Activated CD8-positive, alpha-beta memory T cell treated with anti-CD3 and anti-CD28 coated beads, Interleukin-2, amount 50 U/mL, for 24 hours (primary cell): ENCODE data around the gene IL22RA1.

Experiments used
- DNase-seq: peaks from one replicate; pipeline ENCODE4 v3.0.0-alpha.2; 2020; ENCODE audit errors: extremely low read depth

Gene IL22RA1

DNA sequence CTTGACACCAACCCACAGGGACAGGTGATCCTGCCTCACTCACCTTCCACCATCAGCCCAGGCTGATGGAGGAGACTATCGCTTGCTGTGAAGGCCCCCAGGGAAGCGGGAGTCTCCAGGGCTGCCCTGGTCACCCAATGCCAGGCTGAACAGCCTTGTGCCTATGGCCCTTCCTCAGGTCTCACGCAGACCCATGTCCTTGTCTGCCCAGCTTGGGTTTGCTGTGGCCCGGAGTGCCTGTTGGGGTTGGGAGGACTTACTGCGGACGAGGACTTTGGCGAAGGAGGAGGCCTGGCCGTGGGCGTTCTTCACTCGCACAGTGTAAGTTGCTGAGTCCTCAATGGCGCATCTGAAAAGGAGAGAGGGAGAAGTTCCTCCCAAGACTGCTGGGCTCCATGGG is 45.3 kb downstream of the IL22RA1 start:
- DNase-seq: no peak

DNA sequence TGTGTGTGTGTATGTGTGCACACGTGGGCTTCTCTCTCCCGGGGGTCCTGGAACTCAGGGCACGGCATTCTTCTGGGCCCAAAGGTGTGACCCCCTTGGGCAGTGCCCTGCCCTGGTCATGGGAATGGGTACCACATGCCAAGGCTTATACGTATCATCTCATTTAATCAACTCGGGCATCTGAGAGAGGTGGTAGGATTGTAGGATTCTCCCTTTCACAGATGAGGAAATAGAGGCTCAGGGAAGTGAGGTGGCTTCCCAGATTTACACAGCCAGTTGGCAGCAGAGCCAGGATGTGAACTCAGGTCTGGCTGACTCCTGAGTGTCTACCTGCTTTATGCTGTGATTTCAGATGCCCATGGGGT is 46.2 kb downstream of the IL22RA1 start:
- no peak for DNase-seq

DNA sequence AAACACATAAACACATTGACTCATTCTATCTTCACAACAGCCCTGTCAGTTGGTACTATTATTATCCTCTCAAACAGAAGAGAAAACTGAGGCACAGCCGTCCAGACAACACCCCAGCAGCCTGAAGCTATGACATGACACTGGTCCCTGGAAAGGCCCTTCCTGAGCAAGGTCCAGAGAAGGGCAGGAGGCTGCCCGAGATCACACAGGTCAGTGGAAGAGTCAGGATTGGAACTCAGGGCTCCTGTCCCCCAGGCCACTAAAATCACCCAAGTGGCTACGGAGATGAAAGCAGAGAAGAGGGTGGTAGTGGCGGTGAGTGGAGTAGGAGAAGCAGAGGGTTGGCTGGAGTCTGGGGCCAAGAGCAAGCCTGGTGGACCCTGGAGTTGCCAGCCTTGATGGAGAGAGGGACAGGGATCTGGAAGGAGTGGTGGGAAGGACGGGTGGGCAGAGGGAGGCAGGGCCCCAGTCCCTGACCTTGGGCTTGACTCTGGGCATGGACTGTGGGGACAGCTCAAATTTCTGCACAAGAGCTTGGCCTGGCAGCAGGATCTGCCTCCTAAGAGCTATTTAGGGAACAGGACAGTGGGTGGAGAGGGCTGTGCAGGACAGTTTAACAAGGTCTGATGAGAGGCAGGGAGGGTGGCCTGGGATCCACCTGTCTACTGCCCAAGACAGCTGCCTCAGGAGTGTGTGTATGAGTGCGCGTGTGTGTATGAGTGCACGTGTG is 46.8 kb downstream of the IL22RA1 start:
- DNase-seq: no peak

DNA sequence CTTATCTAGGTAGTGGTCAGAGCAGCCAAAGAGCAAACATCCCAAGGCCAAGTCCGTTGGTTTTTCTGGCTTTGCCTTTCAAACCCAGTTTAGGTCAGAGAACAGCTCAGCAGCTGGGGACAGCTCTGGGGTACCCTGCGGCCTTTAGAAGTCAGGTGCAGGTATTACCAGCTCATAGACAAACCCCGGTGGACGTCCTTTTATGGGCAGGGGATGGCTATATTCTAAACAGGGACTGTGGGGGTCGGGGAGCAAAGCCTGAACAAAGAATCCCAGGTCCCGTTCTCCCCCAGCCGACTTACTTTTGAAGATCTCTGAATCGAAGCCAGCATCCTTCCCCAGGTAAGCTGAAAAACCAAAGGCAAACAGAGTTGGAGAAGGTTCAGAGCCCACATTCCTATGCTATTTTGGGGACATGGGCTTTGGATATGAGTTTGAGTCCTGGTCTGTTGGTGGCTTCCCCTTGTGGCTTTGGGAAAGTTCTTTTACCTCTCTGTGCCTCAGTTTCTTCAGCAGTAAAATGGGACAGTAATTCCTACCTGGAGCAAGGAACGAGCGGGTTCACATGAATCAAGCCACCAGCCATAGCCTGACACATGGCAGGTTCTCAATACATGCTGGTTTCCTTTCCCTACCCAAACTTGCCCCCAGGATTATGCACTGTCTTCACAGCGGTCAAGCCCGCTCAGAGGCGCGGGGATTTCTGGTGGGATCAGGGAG is 47.6 kb downstream of the IL22RA1 start:
- no peak for DNase-seq

DNA sequence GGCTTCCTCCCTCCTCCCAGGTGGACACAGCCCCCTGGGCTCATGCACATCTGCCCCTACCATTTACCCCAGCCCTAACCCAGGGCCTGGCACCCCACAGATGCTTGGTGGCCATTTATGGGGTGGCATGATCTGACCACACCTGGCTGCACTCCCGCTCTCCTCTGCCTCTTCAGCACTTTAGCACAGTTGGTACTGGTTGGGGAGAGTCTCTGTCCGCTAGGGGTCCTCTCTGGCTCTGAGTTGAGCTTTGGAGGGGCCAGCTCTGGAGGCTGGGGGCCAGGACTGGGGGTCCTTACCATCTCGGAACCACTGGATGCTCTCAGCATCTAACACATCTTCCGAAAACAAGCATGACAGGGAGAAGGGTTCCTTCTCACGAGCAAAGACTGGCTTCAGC is 48.4 kb downstream of the IL22RA1 start:
- no peak for DNase-seq

DNA sequence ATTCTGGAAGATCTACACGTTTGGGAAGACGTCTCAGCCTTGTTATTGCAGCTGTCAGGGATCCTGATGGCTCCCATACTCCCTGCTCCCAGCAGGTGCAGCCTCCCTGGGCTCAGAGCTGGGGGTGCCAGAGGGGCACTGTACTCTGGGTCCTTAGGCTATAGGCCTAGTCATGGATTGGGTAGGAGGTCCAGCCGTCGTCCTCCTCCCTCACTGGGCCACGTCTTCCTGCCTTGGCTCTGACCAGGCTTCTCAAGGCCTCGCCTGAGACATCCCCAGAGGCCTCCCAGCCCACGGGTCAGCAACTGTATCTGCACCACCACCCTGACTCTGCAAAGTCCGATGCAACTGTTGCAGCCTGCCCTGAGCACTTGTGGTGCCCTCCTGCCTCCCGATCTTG is 49.2 kb downstream of the IL22RA1 start:
- DNase-seq: no peak

DNA sequence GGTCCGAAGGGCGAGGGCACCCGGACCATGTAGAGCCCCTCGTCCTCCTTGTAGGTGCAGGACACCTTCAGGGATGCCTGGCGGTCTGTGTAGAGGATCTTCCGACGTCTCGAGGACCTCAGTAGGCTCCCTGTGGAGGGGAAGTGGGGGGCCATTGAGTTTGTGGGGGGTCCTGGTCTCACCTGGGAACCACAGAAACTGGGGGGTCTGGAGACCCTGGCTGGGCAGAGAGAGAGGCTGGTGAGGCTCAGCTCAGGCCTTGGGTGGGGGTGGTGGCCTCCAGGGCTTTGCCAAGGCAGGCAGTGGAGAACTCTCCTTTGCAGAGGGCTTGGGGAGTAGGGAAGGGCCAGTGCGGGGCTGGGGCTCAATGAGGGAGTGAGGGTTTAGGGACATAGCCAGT is 50.0 kb downstream of the IL22RA1 start:
- DNase-seq: no peak

DNA sequence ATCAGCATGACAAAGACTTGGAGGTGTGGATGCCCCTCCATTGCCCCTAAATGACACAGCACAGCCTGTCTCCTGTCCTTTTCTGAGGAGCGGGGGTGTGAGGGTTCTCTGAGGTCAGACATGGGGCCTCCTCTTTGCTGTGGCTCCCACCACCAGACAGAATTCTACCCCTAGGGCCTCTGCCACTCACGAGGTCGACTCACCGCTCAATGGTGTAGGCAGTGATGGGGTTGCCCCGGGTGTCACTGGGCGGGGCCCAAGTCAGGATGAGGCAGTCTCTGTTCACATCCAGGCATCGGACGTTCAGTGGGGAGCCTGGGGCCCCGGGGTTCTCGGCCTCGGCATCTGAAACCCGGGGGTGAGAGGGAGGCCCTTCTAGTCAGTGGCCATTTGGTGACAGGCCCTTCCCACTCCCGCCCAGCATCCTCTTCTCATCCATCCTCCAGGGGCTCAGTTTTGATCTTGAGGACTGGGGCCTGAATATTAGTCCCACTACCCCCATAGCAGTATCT is 50.9 kb downstream of the IL22RA1 start:
- no peak for DNase-seq

DNA sequence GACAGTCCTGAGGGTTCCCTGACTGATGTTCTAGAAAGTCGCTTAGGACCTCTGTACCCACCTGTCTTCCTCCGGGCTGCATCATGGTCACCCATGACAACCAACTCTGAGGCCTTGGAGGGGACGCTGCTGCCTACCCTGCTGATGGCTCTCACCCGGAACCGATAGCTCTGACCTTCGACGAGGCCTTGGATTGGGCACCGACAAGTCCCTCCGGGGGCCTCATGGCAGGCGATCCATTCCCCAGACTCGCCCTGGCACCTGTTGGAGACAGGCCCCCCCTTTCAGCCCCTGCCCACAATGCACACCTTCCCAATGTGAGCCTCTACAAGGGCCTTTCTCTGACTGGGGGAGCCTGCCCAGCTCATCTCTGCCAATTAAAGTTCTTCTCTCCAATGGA is 52.2 kb downstream of the IL22RA1 start:
- no peak for DNase-seq

DNA sequence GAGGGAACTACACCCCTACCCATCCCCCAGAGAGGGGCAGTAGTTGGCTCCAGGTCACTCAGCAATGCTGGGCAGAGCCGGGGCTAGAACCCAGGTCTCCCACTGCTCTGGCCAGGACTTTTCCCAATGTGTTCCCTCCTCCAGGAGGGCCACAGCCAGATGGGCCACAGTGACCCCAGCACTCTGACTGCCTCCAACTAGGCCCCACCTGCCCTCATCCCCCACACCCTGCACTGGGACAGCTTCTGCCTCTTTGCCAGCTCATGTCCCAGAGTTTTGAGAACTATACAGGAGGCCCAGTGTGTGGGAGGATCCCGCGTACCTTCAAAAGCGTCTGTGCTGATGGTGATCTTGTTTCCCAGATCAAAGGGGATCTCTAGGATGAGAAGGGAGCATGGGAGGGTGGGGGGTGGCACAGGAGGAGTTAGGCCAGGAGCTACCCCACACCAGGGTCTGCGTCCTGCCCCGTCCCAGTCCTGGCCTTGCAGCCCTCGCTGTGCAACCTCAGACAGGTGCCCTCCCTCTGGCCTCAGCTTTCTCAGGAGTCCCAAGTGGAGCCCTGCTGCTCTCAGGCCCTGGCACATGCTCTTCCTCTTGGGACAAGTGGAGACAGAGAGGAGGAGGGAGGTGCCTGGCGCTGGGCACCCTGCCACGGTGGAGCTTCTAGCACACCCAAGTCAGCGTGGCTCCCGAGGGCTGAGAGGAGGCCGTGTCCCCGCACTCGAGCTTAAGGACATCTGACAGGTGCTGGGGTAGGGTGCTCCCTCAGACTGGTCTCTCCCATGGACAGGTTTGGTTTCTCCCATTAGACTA is 53.0 kb downstream of the IL22RA1 start:
- DNase-seq: no peak

DNA sequence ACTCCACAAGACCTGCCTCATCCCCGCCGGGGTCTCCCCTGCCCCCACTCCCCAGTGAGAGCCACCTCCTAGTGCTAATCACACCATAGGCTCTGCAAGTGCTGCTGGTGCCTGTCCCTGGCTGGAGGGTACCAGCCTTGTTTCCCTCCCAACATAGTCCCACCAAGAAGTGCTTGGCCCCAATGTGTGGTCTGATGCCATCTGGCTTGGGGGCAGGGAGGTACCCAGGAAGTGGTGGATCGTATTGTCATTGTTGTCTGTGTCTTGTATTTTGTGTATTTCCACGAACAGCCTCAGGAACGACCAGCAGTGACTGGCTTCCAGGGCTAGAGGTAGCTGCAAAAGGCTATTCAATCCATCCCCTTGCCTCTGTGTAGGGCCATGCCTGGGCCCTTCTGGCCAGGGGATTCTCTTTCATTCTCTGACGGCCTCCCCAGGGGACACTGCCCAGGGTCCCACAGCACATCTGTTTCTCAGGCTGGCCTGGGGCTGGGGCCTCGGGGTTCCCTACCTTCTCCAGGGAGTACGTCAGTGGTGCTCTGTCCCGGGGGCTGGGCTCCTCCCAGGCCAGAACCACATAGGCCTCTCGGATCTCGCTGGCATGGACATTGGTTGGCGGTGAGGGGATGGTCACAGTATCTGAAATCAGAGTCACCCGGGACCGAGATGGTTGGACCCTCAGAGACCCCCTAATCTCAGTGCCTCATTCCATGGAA is 53.8 kb downstream of the IL22RA1 start:
- DNase-seq: no peak

DNA sequence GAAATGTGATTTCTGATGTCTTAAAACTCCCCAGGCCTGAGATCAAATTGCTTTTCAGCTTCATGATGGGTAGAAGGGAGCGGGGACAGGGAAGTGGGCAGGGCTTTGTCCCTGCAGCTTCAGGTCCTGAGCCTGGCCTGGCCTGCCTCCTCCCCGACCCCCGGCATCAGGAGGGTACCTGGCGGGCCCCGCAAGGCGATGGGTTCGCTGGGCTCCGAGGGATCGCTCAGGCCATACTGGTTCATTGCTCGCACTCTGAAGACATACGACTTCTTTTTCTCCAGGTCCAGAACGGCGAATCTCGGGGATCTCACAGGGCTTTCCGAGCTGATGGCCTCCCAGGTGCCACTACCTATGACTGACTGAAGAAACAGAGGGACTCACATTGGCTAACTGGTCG is 56.5 kb downstream of the IL22RA1 start:
- DNase-seq: no peak

DNA sequence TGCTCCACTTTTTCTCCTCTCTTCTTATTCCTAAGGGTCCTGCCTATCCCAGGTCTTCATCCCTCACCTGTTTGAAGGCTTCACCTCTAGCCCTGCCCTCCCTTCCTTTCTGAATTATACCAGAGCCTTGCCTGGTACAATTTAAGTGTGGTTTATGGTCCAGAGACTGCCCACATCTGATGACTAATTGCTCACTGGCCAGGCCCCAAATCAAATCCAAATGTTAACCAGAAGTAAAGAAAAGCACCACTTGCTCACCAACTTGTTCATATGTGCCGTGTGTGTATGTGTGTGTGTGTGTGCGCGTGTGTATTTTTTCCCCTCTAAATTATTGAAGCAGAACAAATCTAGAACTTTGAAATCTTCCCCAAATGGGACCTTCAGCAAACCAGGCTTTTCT is 57.4 kb downstream of the IL22RA1 start:
- DNase-seq: no peak

DNA sequence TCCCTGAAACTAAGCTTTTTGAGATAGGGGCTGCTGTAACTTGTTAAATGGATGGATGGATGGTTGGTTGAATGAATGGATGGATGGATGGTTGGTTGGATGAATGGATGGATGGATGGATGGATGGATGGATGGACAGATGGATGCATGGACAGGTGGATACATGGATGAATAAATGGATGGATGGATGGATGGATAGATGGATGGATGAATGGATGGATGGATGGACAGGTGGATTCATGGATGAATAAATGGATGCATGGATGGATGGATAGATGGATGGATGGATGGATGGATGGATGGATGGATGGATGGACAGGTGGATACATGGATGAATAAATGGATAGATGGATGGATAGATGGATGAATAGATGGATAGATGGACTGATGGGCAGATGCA is 57.9 kb downstream of the IL22RA1 start:
- no peak for DNase-seq

DNA sequence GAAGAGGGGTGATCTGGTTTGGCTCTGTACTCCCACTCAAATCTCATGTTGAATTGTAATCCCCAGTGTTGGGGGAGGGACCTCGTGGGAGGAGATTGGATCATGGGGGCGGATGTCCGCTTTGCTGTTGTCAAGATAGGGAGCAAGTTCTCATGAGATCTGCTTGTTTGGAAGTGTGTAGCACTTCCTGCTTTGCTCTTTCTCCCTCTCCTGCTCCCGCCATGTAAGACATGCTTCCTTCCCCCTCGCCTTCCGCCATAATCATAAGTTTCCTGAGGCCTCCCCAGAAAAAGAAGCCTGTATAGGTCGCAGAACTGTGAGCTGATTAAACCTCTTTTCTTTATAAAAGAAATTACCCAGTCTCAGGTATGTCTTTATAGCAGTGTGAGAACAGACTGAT is 58.9 kb downstream of the IL22RA1 start:
- DNase-seq: no peak

DNA sequence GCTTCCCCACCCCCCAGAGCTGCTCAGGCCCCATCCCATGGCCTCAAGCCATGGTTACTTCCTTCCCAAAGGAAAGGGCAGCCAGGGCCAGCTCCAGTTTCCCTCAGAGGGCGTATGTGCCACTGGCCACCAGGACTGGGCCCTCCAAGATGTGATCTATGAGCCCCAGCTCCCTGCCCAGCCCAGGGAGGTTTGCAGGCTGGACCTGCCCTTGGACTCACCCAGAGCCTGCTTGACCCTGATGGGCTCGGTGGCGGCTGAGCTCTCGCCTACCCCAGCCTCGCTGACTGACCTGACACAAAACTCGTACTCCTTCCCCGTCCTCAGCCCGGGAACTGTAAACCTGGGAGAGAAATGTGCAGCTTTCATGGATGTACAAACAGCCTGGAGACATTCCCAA is 60.6 kb downstream of the IL22RA1 start:
- no peak for DNase-seq

DNA sequence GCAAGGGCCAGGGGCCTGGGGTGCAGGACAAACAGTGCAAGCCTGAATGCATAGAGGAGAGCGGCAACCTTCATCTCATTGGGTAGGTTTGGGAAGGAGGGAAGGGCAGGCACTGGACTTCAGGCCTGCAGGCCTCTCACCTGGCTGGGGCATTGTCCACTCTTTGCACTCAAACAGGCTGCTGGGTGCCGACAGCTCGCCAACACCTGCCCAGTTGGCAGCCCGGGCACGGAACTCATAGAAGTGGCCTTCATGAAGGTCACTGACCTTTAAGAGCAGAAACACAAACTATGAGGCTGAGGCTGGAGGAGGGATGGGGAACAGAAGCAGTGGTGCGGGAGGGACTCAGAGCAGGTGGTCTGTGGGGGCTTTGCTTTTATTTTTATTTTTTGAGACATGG is 61.8 kb downstream of the IL22RA1 start:
- DNase-seq: no peak

DNA sequence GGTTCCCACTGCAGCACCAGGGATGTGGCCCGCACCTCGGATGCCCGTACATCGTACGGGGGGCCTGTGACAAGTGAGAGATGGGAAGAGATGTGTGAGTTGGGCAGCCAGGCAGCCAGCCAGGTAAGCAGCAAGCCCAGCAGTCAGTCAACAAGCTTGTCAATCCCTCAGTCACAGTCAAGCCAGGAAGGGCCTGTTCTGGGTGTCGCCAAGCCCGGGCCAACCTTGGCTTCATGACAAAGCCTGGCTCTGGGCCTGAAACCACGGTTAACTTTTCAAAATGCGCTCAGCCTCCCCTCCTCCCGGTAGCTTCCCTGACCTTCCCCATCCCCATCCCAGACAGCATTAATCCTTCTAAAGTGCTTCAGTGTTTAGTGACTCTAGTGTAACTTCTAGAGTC is 62.8 kb downstream of the IL22RA1 start:
- no peak for DNase-seq

DNA sequence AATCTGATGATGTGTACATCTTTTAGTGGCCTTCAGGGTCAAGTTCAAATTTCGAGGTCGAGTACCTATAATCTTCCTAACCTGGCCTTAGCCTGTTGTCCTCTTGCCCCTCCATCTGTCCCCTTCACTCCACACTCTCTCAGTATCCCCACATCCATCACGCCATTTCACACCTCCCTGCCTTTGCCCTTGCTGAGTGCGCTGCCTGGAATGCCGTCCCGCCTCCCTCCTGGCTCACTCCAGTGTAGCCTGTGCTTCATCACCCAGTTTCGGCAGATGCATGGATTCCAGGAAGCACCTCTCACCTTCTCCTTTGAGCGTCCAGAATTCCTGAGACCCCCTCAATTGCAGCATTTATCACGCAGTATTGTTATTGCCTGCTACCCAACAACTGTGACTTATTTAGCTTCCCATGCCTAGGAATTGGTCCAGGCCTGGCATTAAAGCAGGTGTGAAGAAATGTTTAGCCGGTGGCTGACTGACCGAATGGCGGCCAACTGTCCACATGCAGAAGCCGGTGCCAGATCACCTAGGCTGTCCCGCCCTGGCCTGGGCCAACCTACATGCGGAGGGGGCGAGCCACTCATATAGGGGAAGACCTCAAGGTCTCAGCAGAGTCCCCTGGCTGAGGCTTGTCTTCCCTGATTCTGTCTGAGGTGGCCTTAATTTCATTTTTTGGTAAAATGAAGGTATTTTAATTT is 65.5 kb downstream of the IL22RA1 start:
- DNase-seq: no peak

DNA sequence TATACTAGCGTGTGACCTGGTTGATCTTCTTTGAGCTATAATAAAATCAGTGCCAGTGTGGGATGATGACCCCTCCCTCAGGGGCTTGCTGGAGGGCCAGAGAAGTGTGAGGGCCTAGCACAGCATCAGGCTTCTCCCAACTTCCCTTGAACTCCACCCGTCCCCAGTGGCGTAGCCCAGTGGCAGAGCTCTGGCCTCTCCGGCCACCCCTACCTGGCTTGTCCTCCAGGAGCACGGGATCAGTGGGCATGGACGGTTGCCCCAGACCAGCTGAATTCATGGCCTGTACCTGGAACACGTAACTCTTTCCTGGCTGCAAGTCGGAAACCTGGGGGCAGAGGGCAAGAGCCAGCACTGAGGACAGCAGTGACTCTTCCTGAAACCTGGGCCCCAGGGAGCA is 67.0 kb downstream of the IL22RA1 start:
- no peak for DNase-seq

DNA sequence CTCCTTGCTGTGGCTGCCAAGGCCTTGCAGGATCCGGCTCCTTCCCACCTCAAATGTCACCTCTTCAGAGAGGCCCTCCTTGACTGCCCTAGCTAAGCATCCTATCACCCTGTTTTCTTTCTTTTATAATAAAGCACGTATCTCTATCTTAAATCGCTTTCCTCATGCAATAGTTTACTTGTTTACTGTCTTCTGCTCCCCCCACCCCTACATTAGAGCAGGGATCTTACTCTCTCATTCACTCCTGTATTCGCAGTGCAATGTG is 67.4 kb downstream of the IL22RA1 start:
- DNase-seq: no peak
